ENCODE measurements around the gene LDHD. TPM values are rescaled to one million over a fixed set of nuclear protein-coding genes. Genes with fewer than 3 reads are reported as not detected.
"Not testable (repeated sequence)": the region's sequence is repeated elsewhere in the genome, so short reads cannot be mapped to it uniquely, and the experiment has no call there.

The LDHD gene
- total RNA-seq, 4 donors from 2014 or later: 2.5 to 37.0 (median 22.4) TPM

- Histone ChIP-seq H3K36me3 (peaks cover 0 to 16% (median 0%) of the 10 kb centered on the region in 3 donors), H3K4me3 (no peak overlapping the region), H3K4me1 (peaks cover 0 to 42% (median 3%) of the 10 kb centered on the region in 4 donors), H3K9me3 (no peaks in the 10 kb centered on the region), H3K27me3 (no peaks in the 10 kb centered on the region), H3K27ac (no peak overlapping the region)
- peak in 2 of 6 experiments; percentile 5 to 9 for TF ChIP-seq CTCF (IDR thresholded peaks at IDR 0.05)
- TF ChIP-seq POLR2A (IDR thresholded peaks at IDR 0.05): no peak
- DNase-seq: no peak
These were observed 19.9 kb downstream of the LDHD start for GRCh38 chr16:75096656-75097055.

GRCh38 chr16:75095204-75095621 lies 21.4 kb downstream of the LDHD start:
- Histone ChIP-seq H3K4me3 (no peak overlapping the region), H3K27ac (no peak overlapping the region), H3K9me3 (no peaks in the 10 kb centered on the region), H3K27me3 (no peaks in the 10 kb centered on the region), H3K4me1 (peaks cover 0 to 40% (median 3%) of the 10 kb centered on the region in 4 donors), H3K36me3 (peaks cover 0 to 16% (median 0%) of the 10 kb centered on the region in 3 donors)
- no peak for DNase-seq
- TF ChIP-seq POLR2A (IDR thresholded peaks at IDR 0.05) (no peak), CTCF (IDR thresholded peaks at IDR 0.05) (no peak)

GRCh38 chr16:75093598-75094540 lies 22.7 kb downstream of the LDHD start:
- H3K9me3 ChIP-seq: no peaks in the 10 kb centered on the region
- H3K4me1 ChIP-seq: peaks cover 0 to 26% (median 0%) of the 10 kb centered on the region in 4 donors
- no peak for DNase-seq
- TF ChIP-seq CTCF (IDR thresholded peaks at IDR 0.05): no peak
- TF ChIP-seq POLR2A (IDR thresholded peaks at IDR 0.05): no peak
- H3K27ac ChIP-seq: no peak overlapping the region
- H3K27me3 ChIP-seq: no peaks in the 10 kb centered on the region
- H3K4me3 ChIP-seq: no peak overlapping the region
- H3K36me3 ChIP-seq: peaks cover 0 to 16% (median 0%) of the 10 kb centered on the region in 3 donors

GRCh38 chr16:75092777-75093176 lies 23.8 kb downstream of the LDHD start:
- no peaks in the 10 kb centered on the region for H3K27me3 ChIP-seq
- DNase-seq: peak in 2 of 3 donors; percentile 72 to 77
- H3K36me3 ChIP-seq: peaks cover 0 to 16% (median 0%) of the 10 kb centered on the region in 3 donors
- H3K9me3 ChIP-seq: no peaks in the 10 kb centered on the region
- peaks cover 0 to 25% (median 0%) of the 10 kb centered on the region in 4 donors for H3K4me1 ChIP-seq
- H3K4me3 ChIP-seq: no peak overlapping the region
- peak overlapping the region in 2 of 4 donors; percentile 29 to 50 for H3K27ac ChIP-seq
- TF ChIP-seq POLR2A (IDR thresholded peaks at IDR 0.05) (no peak), CTCF (IDR thresholded peaks at IDR 0.05) (no peak)

GRCh38 chr16:75091619-75092018 lies 25.0 kb downstream of the LDHD start:
- H3K9me3 ChIP-seq, DNase-seq, H3K27ac ChIP-seq, H3K4me3 ChIP-seq, H3K27me3 ChIP-seq: not testable (repeated sequence)
- Histone ChIP-seq H3K36me3 (peaks cover 0 to 16% (median 0%) of the 10 kb centered on the region in 3 donors), H3K4me1 (peaks cover 0 to 34% (median 0%) of the 10 kb centered on the region in 4 donors)

GRCh38 chr16:75090899-75091298 lies 25.7 kb downstream of the LDHD start:
- H3K27ac ChIP-seq, H3K4me3 ChIP-seq, H3K27me3 ChIP-seq, DNase-seq, H3K9me3 ChIP-seq: not testable (repeated sequence)
- peaks cover 0 to 30% (median 0%) of the 10 kb centered on the region in 4 donors for H3K4me1 ChIP-seq
- H3K36me3 ChIP-seq: peaks cover 0 to 16% (median 0%) of the 10 kb centered on the region in 3 donors

Data from Peyer's patch (tissue), 4 donors.